Glutamatergic neuron (in vitro differentiated cells): ENCODE measurements around the gene OTUB2. TPM values are rescaled to one million over a fixed set of nuclear protein-coding genes. Genes with fewer than 3 reads are reported as not detected.

Experiments used
- DNase-seq: peaks from one replicate; pipeline ENCODE4 v3.0.0; 2022
- H3K27ac Mint-ChIP-seq: one replicate; pipeline ENCODE4 v1.8.0; 2020; ENCODE audit warnings: mild to moderate bottlenecking, mixed read lengths, inconsistent platforms; ENCODE audit not compliant: unreplicated experiment
- H3K27me3 Mint-ChIP-seq: one replicate; pipeline ENCODE4 v1.8.0; 2020; ENCODE audit warnings: mild to moderate bottlenecking, moderate library complexity, mixed read lengths, inconsistent platforms; ENCODE audit not compliant: unreplicated experiment
- H3K36me3 Mint-ChIP-seq: one replicate; pipeline ENCODE4 v1.8.0; 2020; ENCODE audit warnings: mild to moderate bottlenecking, mixed read lengths, inconsistent platforms; ENCODE audit not compliant: unreplicated experiment
- H3K4me1 Mint-ChIP-seq: one replicate; pipeline ENCODE4 v1.8.0; 2020; ENCODE audit warnings: mild to moderate bottlenecking, low read depth, mixed read lengths, inconsistent platforms; ENCODE audit not compliant: unreplicated experiment
- H3K4me3 Mint-ChIP-seq: one replicate; pipeline ENCODE4 v1.8.0; 2020; ENCODE audit warnings: mild to moderate bottlenecking, mixed read lengths, inconsistent platforms; ENCODE audit not compliant: unreplicated experiment
- H3K9me3 Mint-ChIP-seq: one replicate; pipeline ENCODE4 v1.8.0; 2020; ENCODE audit warnings: mild to moderate bottlenecking, moderate library complexity, mixed read lengths, inconsistent platforms; ENCODE audit not compliant: unreplicated experiment
- total RNA-seq: library from RNA; stranded (reverse); fragmentation: NEBNext Ultra II Directional; extraction: Animal tissue kit (Norgen Biotek cat#: 25700); gene quantifications from one replicate; pipeline ENCODE4 v1.2.1, GENCODE V29; 2021; ENCODE audit not compliant: unreplicated experiment
- TF ChIP-seq, protein P1 (sequence below): fragments of 200-600 bp; sonication (generic); IDR thresholded peaks from one replicate; pipeline ENCODE4 v1.5.0; 2021; ENCODE audit not compliant: partially characterized antibody, unreplicated experiment

OTUB2 gene
- total RNA-seq, 1 donor from 2014 or later, result 5.5 TPM

DNA sequence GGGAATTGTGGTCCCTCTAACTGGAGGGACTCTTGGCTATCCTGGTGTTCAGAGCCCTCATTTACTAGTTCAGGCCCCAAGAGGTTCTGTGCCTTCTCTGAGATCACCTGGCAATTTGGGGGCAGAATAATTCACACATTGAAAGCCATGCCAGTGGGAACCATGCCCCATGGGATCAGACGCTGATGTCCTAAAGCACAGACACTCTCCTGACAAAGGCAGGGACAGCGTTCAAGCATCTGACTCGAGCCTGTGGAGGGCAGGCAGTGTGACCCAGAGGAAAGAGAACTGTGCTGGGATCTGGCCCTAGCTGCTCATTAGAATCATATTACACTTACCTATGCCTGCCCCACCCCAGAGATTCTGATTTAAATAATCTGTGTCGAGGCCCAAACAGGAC is 47.4 kb upstream of the OTUB2 start:
- peaks cover 5% of the 10 kb centered on the region for H3K36me3 Mint-ChIP-seq
- no peak for DNase-seq
- TF ChIP-seq, protein P1, sequence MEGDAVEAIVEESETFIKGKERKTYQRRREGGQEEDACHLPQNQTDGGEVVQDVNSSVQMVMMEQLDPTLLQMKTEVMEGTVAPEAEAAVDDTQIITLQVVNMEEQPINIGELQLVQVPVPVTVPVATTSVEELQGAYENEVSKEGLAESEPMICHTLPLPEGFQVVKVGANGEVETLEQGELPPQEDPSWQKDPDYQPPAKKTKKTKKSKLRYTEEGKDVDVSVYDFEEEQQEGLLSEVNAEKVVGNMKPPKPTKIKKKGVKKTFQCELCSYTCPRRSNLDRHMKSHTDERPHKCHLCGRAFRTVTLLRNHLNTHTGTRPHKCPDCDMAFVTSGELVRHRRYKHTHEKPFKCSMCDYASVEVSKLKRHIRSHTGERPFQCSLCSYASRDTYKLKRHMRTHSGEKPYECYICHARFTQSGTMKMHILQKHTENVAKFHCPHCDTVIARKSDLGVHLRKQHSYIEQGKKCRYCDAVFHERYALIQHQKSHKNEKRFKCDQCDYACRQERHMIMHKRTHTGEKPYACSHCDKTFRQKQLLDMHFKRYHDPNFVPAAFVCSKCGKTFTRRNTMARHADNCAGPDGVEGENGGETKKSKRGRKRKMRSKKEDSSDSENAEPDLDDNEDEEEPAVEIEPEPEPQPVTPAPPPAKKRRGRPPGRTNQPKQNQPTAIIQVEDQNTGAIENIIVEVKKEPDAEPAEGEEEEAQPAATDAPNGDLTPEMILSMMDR, result no peak
- H3K27ac Mint-ChIP-seq, result no peak overlapping the region
- peaks cover 19% of the 10 kb centered on the region for H3K9me3 Mint-ChIP-seq
- no peak overlapping the region for H3K4me3 Mint-ChIP-seq
- H3K4me1 Mint-ChIP-seq, result peaks cover 30% of the 10 kb centered on the region
- H3K27me3 Mint-ChIP-seq, result peaks cover 13% of the 10 kb centered on the region

DNA sequence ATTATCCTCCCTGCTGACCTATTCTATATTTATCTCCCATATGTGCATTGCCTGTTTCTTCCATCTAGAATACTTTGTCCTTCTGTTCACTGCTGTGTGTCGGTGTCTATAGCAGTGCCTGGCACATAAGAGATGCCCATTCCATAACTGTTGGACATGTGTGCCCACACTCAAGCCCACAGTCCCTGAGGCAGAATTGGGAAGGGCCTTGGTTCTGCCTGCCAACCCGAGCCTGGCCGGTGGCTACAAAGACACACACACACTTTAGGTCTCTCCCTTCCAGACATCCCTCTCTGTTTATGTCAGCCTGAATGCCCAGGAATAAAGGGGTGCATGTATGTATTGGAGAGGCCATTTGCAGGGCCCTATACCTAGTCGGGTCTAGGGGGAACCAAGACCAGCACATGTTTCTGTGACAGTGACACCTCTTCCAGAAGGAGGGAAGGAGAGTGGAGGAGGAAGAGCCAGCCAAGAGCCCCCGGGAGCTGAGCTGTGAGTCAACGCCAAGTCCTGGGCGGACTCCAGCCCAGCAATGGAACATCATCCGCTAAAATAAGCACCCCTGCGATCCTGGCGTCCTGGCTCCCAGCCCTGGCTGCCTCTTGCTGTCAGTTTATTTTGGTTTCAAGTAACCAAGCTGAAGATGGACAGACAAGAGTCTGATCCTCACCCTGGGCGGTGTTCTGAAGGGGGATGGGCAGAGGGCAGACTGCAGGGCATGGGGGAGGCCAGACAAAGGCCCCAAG is 45.5 kb upstream of the OTUB2 start:
- Mint-ChIP-seq H3K27me3 (peaks cover 4% of the 10 kb centered on the region), H3K4me1 (peaks cover 20% of the 10 kb centered on the region), H3K36me3 (peaks cover 3% of the 10 kb centered on the region), H3K27ac (no peak overlapping the region), H3K9me3 (peaks cover 7% of the 10 kb centered on the region), H3K4me3 (no peak overlapping the region)
- TF ChIP-seq, protein P1, result no peak
- DNase-seq, result no peak

DNA sequence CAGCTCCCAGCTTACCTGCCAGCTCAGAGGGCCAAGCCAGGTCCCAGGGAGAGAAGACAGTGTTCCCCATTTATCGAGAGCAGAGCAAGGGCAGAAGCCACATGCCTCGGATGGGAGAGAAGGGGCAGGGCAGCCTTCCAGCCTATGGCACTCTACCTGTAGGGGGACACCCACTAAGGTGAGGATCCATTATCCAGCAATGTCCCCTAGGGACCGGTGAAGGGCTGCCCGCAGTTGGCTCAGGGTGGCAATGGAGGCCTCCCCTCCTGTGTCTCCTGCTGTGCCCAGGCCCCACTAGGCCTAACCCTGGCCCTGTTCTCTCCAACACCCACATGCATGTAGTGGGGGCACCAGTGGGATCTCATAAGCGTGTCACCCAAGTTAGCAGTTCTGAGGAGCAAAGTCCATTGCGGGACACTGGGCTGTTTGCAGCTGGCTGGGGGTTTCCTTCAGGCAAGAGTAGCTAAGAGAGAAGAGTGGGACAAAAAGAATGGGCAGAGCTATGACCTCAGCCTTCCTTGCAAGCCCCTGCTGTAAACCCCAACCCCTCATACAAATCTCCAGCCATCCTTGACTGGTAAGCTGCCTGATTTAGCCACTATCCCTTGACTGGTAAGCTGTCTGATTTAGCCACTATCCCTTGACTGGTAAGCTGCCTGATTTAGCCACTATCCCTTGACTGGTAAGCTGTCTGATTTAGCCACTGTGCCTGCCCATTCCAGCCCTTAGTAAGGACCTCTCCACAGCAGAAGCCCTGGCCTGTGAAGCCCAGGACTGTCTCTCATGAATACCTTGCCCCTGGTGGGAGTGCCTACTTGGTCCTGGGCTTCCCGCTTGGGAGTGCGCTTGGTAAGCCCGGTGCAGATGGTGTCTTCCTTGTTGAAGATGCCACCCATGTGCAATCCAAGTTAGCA is 44.6 kb upstream of the OTUB2 start:
- peaks cover 15% of the 10 kb centered on the region for H3K4me1 Mint-ChIP-seq
- H3K4me3 Mint-ChIP-seq, result no peak overlapping the region
- TF ChIP-seq, protein P1, result no peak
- H3K27me3 Mint-ChIP-seq, result peaks cover 3% of the 10 kb centered on the region
- H3K27ac Mint-ChIP-seq, result no peak overlapping the region
- H3K9me3 Mint-ChIP-seq, result peaks cover 5% of the 10 kb centered on the region
- DNase-seq, result no peak
- no peaks in the 10 kb centered on the region for H3K36me3 Mint-ChIP-seq

DNA sequence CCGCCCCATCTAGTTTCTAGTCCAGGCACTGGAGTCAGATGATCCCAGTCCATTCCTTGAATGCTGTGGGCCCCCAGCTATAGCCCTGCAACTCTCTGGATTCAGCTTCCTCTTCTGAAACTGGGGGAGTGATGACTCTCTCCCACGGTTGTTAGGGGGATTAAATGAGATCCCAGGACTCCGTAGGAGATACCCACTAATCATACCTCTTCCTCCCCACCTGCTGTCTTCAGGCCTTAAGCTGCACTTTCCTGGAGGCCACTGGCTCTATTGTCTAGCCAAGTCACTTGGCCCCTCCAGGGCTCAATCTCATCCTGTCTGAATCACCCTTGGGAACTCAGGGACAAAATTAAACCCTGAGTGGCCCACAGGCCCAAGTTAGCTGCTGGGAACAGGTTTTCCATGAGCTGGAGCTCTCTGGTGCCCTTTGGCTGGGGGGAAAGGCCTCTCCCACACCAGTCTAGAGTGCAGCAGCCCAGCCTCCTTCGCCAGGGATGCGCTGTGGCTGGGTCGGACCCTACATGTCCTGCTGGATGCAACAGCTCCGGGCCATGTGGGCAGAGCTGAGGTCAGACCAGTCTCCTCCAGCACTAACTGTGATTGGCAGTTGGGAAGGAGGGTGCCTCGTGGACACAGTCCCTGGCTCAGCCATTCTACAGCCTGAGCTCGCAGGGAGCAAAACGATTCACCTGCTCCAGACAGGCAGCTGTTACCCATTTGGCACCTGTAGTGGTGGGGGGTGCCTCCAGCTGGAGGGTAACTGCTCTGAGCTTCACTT is 43.7 kb upstream of the OTUB2 start:
- no peak overlapping the region for H3K4me3 Mint-ChIP-seq
- H3K27ac Mint-ChIP-seq, result no peak overlapping the region
- H3K4me1 Mint-ChIP-seq, result peaks cover 16% of the 10 kb centered on the region
- no peak for DNase-seq
- TF ChIP-seq, protein P1, result no peak
- peaks cover 6% of the 10 kb centered on the region for H3K27me3 Mint-ChIP-seq
- H3K9me3 Mint-ChIP-seq, result peaks cover 5% of the 10 kb centered on the region
- no peaks in the 10 kb centered on the region for H3K36me3 Mint-ChIP-seq
